Anterior cingulate cortex (tissue), 58 donors: ENCODE measurements around the gene VASP.
A peak's percentile ranks its signal among the peaks of the same experiment; 100 is the strongest.

Experiments used
- DNase-seq, 58 donors: peaks; one replicate each; lab custom pipeline; 2025; lab: John Stamatoyannopoulos, UW

VASP gene

GRCh38 chr19:45512881-45513483, 5.7 kb downstream of the VASP start:
- DNase-seq, result no peak

- no peak for DNase-seq
These were observed 7.2 kb downstream of the VASP start for GRCh38 chr19:45514376-45515051.

DNA sequence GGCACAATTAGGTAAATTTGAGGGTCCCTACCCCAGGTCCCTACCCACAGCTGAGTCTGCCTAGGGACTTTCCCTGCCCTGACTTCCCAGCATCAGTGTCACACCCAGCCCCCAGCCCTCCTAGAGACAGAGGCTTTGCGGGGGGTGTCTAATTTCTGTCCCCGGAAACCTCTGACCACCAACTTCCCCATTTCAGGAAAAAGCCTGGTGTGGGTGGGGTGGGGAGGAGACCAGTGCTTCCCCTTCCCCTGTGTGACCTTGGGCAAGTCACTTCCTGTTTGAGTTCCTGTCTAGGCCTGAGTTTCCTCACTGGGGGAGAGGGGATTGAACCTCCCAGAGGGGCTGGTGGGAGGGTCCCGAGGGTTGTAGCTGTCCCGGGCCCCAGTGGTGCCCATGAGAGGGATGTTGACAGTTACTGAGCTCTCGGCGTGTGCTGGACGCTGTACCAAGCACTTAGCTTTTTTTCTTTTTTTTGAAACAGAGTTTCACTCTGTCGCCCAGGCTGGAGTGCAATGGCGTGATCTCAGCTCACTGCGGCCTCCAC, 7.9 kb downstream of the VASP start:
- peak in 16 of 58 donors; percentile 6 to 38 (median 29) for DNase-seq

DNA sequence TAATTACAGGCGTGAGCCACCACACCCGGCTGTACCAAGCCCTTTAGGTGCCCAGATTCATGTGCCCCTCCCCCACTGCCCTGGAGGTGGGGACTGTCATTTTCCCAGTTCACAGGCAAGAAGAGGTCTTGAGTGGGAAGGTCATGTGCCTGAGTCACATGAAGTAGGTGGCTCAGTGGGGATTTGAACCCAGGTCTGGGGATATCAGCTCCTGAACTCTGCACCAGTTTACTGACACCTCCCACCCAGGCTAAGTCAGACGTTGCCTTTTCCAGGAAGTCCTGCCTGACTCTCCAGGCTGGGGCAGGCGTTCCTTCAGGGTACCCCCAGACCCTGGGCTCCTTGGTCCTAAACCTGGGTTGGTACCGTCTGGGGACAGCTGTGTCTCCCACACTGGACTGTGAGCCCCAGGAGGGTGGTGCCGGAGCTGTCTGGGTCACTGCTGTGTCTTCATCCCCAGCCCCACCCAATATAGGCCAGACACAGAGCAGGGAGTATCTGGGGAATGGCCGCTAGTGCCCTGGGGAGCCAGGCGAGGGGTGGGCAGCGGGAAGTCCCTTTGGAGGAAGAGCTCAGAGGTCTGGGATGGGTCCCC, 8.6 kb downstream of the VASP start:
- no peak for DNase-seq

DNA sequence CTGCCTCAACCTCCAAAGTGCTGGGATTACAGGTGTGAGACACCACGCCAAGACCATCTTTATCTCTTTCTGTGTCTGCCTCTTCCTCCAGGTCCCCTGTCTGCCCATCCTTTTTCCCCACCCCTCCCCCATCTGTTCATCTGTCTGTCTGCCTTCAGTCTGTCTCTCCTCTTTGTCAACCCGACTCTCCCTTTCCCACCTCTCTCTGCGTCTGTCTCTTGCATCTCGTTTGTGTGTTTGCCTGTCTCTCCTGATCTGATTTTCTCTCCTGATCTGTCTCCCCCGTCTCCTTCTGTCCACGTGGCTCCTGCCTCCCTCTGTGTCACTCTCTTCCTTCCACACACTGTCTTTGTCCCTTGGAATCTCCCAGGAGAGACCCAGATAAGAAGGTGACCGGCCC, 10.0 kb downstream of the VASP start:
- no peak for DNase-seq

- DNase-seq, result no peak
These were observed 10.6 kb downstream of the VASP start for GRCh38 chr19:45517641-45518468.

DNA sequence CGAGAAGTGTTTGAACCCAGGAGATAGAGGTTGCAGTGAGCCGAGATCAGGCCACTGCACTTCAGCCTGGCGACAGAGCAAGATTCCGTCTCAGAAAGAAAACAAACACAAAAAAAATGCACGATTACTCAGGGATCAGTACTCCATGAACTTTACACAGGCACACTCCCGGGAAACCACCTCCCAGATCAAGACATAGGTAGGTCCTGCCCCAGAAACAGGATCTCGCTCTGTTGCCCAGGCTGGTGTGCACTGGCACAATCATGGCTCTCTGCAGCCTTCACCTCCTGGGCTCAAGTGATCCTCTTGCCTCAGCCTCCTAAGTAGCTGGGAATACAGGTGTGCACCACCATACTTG, 11.2 kb downstream of the VASP start:
- no peak for DNase-seq

DNA sequence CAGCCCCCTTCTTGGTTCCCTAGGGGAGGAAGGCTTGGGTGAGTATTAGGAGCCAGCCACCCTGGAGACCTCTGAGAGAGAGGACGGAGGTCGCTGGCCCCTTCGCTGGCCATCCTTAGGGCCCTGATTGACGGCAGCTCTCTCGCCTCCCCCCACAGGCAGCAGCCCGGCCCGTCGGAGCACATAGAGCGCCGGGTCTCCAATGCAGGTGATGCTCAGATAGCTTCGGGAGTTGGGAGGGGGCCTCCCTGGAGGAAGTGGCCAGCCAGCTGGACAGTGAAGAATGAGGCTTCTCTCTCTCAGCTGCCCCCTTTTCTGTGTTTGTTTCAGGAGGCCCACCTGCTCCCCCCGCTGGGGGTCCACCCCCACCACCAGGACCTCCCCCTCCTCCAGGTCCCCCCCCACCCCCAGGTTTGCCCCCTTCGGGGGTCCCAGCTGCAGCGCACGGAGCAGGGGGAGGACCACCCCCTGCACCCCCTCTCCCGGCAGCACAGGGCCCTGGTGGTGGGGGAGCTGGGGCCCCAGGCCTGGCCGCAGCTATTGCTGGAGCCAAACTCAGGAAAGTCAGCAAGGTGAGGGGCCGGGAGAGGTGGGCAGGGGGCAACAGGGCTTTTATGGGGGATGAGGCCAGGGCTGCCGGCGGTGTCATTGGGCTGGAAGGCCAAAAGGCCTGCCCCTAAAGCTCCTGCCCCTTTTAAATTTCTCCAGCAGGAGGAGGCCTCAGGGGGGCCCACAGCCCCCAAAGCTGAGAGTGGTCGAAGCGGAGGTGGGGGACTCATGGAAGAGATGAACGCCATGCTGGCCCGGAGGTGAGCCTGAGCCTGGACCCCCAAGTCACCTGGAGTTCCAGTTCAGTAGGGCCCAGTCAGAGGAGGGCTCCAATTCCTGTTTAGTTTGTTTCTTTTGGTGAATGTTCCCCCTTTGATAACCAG, 15.0 kb downstream of the VASP start:
- no peak for DNase-seq

DNA sequence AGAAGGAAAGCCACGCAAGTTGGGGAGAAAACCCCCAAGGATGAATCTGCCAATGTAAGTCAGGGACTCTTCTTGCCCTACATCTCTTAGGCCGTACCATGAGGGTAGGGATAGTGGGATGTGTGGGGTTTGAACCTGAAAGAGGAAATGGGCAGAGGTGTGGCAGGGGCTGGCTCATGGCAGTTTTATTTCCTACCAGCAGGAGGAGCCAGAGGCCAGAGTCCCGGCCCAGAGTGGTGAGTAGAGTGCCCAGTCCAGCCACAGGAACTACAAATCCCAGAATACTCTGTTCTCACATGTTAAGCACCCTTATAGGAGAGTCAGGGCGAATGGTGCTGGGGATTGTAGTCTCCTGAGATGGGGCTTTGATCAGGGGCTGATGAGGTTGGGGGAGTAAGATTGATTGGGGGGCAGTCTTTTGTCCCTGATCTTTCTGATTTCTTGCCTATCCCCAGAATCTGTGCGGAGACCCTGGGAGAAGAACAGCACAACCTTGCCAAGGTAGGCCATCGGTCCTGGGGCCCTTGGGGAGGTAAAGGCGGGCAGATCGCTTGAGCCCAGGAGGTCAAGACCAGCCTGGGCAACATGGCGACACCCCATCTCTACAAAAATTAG, 16.5 kb downstream of the VASP start:
- DNase-seq, result peak in 56 of 58 donors; percentile 11 to 89 (median 65)

DNA sequence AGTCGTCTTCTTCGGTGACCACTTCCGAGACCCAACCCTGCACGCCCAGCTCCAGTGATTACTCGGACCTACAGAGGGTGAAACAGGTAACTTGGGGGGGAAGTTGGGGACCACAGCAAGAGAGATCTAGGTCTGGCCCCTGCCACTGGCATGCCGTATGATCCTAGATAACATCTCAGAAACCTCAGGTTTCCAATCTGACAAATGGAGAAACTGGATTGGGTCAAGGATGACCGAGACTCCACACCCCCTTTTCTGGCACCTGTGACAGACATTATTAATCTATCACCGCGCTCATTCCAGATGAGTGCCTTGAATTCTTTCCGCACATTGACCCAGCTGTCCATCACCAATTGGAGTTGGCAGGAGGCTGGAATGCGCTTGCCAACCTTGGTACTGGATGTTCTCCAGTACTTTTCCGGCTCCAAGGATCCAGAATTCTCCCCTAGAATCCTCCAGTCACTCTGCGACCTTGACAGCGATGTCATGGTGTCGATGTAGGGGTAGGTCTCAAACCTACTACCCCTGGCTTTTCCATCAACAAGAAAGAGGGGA, 17.4 kb downstream of the VASP start:
- peak in 29 of 58 donors; percentile 9 to 69 (median 33) for DNase-seq

DNA sequence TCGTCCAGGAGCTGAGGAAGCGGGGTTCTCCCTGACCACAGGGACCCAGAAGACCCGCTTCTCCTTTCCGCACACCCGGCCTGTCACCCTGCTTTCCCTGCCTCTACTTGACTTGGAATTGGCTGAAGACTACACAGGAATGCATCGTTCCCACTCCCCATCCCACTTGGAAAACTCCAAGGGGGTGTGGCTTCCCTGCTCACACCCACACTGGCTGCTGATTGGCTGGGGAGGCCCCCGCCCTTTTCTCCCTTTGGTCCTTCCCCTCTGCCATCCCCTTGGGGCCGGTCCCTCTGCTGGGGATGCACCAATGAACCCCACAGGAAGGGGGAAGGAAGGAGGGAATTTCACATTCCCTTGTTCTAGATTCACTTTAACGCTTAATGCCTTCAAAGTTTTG, 18.9 kb downstream of the VASP start:
- peak in 50 of 58 donors; percentile 14 to 84 (median 55) for DNase-seq

GRCh38 chr19:45526971-45527370, 19.7 kb downstream of the VASP start:
- DNase-seq, result no peak

DNA sequence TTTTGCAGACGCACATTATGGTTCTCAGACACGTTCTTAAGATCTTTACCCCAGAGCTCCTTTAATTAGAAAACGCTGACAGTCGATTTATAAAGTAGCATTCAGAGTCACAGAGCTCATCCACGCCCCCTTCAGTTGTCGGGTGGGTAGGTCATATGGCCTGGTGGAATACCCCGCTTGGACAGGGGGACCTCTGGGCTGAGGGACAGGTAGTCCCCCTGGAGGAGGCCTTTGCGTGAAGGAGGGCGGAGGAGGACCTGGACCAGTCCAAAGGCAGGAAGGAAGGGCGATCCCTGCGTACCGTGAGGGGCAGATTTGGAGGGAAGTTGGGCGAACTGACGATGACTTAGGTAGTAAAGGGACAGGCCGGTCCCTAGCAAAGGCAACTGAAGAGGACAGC, 20.5 kb downstream of the VASP start:
- no peak for DNase-seq

DNA sequence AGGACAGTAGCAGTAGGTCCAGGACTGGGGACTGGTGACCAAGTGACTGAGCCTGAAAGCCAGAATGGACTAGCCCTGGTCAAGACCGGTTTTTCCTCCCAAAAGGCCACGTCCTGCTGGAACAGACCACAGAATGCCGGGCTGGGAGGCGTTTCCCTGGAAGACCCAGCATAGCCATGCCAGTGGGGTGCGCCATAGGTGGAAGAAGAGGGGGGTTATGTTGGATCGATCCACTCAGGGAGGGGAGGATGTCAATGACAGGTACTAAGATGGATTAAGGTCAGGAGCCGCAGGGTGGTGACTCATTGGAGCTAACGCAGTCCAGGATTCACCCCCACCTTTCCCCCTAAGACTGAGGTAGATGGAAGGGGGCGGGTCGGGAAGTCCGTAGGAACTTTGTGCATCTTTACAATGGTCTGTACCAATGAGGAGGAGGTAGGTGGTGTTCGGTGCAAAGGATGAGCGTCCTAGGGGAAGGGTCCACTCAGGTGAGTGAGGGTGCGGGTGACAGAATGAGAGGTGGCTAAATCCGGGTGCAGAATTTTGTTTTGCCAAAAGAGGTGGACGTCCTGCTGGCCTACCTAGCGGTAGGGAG, 21.0 kb downstream of the VASP start:
- peak in 9 of 58 donors; percentile 9 to 59 (median 24) for DNase-seq

DNA sequence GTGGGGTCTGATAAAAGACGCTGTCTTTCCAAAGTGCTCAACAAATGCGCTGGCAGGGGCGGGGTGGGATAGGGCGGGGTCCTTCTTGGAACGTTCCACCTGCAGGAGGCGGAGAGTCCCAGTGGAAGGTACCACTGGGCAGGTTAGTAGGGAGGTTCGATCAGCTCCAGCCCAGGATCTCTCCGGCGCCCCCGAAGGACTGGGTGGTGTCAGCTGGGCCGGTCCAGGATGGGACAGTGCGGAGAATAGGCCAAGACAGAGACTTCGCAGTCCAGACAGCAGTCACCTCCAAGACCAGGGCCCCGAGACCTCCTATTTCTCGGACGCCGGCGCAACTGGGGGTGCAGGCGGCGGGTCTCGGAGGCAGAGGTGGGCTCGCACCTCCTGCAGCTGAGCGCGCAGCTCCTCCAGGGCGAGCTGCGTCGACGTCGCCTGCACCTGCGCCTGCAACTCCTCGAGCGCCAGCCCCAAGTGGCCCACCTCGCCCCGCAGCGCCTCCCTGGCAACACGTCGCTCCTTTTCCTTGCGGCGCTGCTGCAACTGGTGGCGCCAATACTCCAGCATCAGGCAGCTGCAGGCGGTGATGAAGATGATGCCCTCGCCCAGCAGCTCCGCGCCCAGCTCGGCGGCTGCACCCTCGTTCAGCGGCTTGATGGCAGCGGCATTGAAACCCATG, 21.6 kb downstream of the VASP start:
- peak in 46 of 58 donors; percentile 13 to 79 (median 46) for DNase-seq

DNA sequence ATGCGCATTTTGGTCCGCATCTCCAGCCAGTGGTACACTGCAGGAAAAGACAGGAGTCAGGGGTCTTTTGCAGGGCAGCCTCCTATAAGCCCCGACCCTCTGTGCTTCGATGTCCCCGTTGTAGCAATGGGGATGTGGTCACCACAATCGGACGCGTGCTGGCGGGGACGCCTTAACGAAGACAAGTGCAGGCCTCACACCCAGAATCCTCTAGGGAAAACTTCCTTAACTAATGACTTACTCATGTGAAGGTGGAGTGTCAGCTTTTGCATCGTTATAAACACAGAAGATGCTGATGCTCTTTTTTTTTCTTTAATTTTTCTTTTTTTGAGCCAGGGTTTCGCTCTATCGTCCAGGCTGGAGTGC, 22.1 kb downstream of the VASP start:
- no peak for DNase-seq

- DNase-seq, result no peak
These were observed 24.1 kb downstream of the VASP start for GRCh38 chr19:45531349-45531748.

GRCh38 chr19:45539459-45539858, 32.2 kb downstream of the VASP start:
- DNase-seq, result no peak
